HTERT RPE-1 (cell line): ENCODE data around the gene TTLL11.

Source experiments
- in situ Hi-C: fragments of 300-500 bp; cut with MboI; formaldehyde crosslinking; loops from 4 replicates; pipeline ENCODE4 v1.14.3; 2020; ENCODE audit warnings: low sequenced_read_pairs

The TTLL11 gene

GRCh38 chr9:121862371-121863332 is 230.5 kb downstream of the TTLL11 start:
- in situ Hi-C loops, result no loop called here

- in situ Hi-C loops, result no loop called here
Observed at GRCh38 chr9:121861501-121862180, 231.5 kb downstream of the TTLL11 start.

GRCh38 chr9:121860744-121861143 is 232.4 kb downstream of the TTLL11 start:
- in situ Hi-C loops, result no loop called here

- in situ Hi-C loops, result no loop called here
Observed at GRCh38 chr9:121860213-121860612, 232.9 kb downstream of the TTLL11 start.

- in situ Hi-C loops, result no loop called here
Observed at GRCh38 chr9:121859646-121860045, 233.5 kb downstream of the TTLL11 start.

- in situ Hi-C loops, result no loop called here
Observed at GRCh38 chr9:121858788-121859187, 234.3 kb downstream of the TTLL11 start.

- in situ Hi-C loops, result no loop called here
Observed at GRCh38 chr9:121857928-121858327, 235.2 kb downstream of the TTLL11 start.

- in situ Hi-C loops, result no loop called here
Observed at GRCh38 chr9:121855476-121855875, 237.6 kb downstream of the TTLL11 start.

- in situ Hi-C loops, result no loop called here
Observed at GRCh38 chr9:121853617-121854395, 239.3 kb downstream of the TTLL11 start.

- in situ Hi-C loops, result no loop called here
Observed at GRCh38 chr9:121852651-121853616, 240.2 kb downstream of the TTLL11 start.

GRCh38 chr9:121852241-121852640 is 240.9 kb downstream of the TTLL11 start:
- in situ Hi-C loops, result no loop called here

- in situ Hi-C loops, result no loop called here
Observed at GRCh38 chr9:121851641-121852091, 241.4 kb downstream of the TTLL11 start.

GRCh38 chr9:121850366-121850765 is 242.7 kb downstream of the TTLL11 start:
- in situ Hi-C loops, result no loop called here

GRCh38 chr9:121849554-121849953 is 243.6 kb downstream of the TTLL11 start:
- in situ Hi-C loops, result no loop called here

- in situ Hi-C loops, result no loop called here
Observed at GRCh38 chr9:121844562-121844961, 248.5 kb downstream of the TTLL11 start.

GRCh38 chr9:121844098-121844497 is 249.0 kb downstream of the TTLL11 start:
- in situ Hi-C loops, result no loop called here

- in situ Hi-C loops, result no loop called here
Observed at GRCh38 chr9:121842612-121842978, 250.5 kb downstream of the TTLL11 start.

GRCh38 chr9:121841771-121842611 is 251.1 kb downstream of the TTLL11 start:
- in situ Hi-C loops, result no loop called here
